ENCODE data around the gene VSX1.

Gene VSX1

DNA sequence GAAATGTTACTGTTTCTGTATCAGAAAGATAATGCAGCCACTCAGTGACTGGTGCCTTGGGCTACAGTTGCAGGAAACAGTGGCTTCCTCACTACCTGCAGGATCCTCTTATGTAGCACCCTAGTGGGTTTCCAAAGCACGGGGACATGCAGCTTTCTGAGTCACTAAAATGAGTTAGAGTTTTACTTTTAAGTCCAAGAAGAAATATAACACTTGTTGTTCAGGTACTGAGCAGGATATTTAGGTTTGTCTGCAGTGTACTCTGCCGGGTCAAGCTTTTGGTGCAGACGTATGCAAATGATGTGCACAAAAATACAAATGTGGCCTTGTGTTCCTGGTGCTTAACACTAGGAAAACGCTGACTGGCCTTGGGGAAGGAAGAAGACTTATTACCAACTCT is 46.0 kb downstream of the VSX1 start:
- POLR2A ChIA-PET: no interaction called here
- Histone ChIP-seq H3K9me3 (ENCODE audit: control insufficient read depth, insufficient read depth, low read depth, low read length) (no peaks in the 10 kb centered on the region), H3K4me1 (ENCODE audit: control insufficient read depth, insufficient read depth, low read length) (peaks cover 7% of the 10 kb centered on the region), H3K36me3 (ENCODE audit: control insufficient read depth in 2 of 2, insufficient read depth in 1 of 2, low read length in 2 of 2) (no peaks in the 10 kb centered on the region), H3K27ac (ENCODE audit: extremely low read depth, low read depth, low read length) (no peak overlapping the region), H3K4me3 (ENCODE audit: low read depth, low read length) (no peak overlapping the region)
- CTCF ChIA-PET: no interaction called here
- TF ChIP-seq SP3 (tag by site-specific recombination; IDR thresholded peaks at IDR 0.05): no peak
- TF ChIP-seq, protein P1, sequence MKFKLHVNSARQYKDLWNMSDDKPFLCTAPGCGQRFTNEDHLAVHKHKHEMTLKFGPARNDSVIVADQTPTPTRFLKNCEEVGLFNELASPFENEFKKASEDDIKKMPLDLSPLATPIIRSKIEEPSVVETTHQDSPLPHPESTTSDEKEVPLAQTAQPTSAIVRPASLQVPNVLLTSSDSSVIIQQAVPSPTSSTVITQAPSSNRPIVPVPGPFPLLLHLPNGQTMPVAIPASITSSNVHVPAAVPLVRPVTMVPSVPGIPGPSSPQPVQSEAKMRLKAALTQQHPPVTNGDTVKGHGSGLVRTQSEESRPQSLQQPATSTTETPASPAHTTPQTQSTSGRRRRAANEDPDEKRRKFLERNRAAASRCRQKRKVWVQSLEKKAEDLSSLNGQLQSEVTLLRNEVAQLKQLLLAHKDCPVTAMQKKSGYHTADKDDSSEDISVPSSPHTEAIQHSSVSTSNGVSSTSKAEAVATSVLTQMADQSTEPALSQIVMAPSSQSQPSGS (tag by site-specific recombination; IDR thresholded peaks at IDR 0.05; ENCODE audit: low read depth): no peak
- TF ChIP-seq, protein P2, sequence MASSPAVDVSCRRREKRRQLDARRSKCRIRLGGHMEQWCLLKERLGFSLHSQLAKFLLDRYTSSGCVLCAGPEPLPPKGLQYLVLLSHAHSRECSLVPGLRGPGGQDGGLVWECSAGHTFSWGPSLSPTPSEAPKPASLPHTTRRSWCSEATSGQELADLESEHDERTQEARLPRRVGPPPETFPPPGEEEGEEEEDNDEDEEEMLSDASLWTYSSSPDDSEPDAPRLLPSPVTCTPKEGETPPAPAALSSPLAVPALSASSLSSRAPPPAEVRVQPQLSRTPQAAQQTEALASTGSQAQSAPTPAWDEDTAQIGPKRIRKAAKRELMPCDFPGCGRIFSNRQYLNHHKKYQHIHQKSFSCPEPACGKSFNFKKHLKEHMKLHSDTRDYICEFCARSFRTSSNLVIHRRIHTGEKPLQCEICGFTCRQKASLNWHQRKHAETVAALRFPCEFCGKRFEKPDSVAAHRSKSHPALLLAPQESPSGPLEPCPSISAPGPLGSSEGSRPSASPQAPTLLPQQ (tag by site-specific recombination; IDR thresholded peaks at IDR 0.05): no peak
- TF ChIP-seq, protein P3, sequence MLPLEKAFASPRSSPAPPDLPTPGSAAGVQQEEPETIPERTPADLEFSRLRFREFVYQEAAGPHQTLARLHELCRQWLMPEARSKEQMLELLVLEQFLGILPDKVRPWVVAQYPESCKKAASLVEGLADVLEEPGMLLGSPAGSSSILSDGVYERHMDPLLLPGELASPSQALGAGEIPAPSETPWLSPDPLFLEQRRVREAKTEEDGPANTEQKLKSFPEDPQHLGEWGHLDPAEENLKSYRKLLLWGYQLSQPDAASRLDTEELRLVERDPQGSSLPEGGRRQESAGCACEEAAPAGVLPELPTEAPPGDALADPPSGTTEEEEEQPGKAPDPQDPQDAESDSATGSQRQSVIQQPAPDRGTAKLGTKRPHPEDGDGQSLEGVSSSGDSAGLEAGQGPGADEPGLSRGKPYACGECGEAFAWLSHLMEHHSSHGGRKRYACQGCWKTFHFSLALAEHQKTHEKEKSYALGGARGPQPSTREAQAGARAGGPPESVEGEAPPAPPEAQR (tag by site-specific recombination; IDR thresholded peaks at IDR 0.05): no peak
- TF ChIP-seq ZNF558 (tag by site-specific recombination; IDR thresholded peaks at IDR 0.05): no peak
- TF ChIP-seq ZNF184 (tag by site-specific recombination; IDR thresholded peaks at IDR 0.05): no peak
- TF ChIP-seq SALL2 (tag by site-specific recombination; IDR thresholded peaks at IDR 0.05; ENCODE audit: borderline replicate concordance): no peak
- TF ChIP-seq ZBTB48 (tag by site-specific recombination; IDR thresholded peaks at IDR 0.05): no peak
- TF ChIP-seq, protein P4, sequence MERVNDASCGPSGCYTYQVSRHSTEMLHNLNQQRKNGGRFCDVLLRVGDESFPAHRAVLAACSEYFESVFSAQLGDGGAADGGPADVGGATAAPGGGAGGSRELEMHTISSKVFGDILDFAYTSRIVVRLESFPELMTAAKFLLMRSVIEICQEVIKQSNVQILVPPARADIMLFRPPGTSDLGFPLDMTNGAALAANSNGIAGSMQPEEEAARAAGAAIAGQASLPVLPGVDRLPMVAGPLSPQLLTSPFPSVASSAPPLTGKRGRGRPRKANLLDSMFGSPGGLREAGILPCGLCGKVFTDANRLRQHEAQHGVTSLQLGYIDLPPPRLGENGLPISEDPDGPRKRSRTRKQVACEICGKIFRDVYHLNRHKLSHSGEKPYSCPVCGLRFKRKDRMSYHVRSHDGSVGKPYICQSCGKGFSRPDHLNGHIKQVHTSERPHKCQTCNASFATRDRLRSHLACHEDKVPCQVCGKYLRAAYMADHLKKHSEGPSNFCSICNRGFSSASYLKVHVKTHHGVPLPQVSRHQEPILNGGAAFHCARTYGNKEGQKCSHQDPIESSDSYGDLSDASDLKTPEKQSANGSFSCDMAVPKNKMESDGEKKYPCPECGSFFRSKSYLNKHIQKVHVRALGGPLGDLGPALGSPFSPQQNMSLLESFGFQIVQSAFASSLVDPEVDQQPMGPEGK (tag by site-specific recombination; IDR thresholded peaks at IDR 0.05): no peak
- TF ChIP-seq ZNF140 (tag by site-specific recombination; IDR thresholded peaks at IDR 0.05): no peak
- no peak for TF ChIP-seq ZNF214 (tag by site-specific recombination; IDR thresholded peaks at IDR 0.05; ENCODE audit: borderline replicate concordance)
- TF ChIP-seq, protein P5, sequence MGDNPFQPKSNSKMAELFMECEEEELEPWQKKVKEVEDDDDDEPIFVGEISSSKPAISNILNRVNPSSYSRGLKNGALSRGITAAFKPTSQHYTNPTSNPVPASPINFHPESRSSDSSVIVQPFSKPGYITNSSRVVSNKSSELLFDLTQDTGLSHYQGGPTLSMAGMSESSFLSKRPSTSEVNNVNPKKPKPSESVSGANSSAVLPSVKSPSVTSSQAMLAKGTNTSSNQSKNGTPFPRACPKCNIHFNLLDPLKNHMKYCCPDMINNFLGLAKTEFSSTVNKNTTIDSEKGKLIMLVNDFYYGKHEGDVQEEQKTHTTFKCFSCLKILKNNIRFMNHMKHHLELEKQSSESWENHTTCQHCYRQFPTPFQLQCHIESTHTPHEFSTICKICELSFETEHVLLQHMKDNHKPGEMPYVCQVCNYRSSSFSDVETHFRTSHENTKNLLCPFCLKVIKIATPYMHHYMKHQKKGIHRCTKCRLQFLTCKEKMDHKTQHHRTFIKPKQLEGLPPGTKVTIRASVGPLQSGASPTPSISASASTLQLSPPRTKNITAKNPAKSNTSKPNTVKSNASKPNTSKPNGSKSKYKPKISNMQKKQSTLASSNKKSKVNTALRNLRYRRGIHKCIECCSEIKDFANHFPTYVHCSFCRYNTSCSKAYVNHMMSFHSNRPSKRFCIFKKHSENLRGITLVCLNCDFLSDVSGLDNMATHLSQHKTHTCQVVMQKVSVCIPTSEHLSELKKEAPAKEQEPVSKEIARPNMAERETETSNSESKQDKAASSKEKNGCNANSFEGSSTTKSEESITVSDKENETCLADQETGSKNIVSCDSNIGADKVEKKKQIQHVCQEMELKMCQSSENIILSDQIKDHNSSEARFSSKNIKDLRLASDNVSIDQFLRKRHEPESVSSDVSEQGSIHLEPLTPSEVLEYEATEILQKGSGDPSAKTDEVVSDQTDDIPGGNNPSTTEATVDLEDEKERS (tag by site-specific recombination; IDR thresholded peaks at IDR 0.05): no peak
- TF ChIP-seq, protein P6, sequence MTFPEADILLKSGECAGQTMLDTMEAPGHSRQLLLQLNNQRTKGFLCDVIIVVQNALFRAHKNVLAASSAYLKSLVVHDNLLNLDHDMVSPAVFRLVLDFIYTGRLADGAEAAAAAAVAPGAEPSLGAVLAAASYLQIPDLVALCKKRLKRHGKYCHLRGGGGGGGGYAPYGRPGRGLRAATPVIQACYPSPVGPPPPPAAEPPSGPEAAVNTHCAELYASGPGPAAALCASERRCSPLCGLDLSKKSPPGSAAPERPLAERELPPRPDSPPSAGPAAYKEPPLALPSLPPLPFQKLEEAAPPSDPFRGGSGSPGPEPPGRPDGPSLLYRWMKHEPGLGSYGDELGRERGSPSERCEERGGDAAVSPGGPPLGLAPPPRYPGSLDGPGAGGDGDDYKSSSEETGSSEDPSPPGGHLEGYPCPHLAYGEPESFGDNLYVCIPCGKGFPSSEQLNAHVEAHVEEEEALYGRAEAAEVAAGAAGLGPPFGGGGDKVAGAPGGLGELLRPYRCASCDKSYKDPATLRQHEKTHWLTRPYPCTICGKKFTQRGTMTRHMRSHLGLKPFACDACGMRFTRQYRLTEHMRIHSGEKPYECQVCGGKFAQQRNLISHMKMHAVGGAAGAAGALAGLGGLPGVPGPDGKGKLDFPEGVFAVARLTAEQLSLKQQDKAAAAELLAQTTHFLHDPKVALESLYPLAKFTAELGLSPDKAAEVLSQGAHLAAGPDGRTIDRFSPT (tag by site-specific recombination; IDR thresholded peaks at IDR 0.05): no peak
- no peak for TF ChIP-seq ZNF707 (tag by site-specific recombination; IDR thresholded peaks at IDR 0.05)
- no peak for TF ChIP-seq ZNF701 (tag by site-specific recombination; IDR thresholded peaks at IDR 0.05)
- TF ChIP-seq WT1 (tag by site-specific recombination; IDR thresholded peaks at IDR 0.05): no peak
- no peak for TF ChIP-seq ZNF416 (tag by site-specific recombination; IDR thresholded peaks at IDR 0.05)

Measured in HEK293 (cell line).